ENCODE results near the gene ART3. TPM values are rescaled to one million over a fixed set of nuclear protein-coding genes. Genes with fewer than 3 reads are reported as not detected.

ART3 gene
- total and polyA plus RNA-seq, 3 experiments from 2014 or later: not detected

DNA sequence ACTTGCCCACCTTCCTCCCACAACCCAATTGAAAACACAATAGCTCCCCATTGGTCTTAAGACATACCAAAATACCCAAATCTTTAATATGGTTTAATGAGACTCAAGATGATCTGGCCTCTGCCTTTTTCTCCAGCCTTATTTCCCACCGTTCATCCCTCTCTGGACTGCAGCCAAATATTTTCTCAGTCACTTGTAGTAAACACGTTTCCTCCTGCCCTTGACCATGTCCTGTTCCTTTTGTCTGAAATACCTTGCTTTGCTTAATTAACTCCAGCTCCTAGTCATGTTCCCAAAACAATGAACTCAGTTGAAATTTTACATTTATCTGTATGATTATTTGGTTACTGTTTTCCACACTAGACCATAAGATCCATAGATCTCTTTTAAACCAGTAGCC is 82.1 kb downstream of the ART3 start:
- Mint-ChIP-seq H3K27me3 (peaks cover 0 to 3% of the 10 kb centered on the region in 2 donors), H3K27ac (peak overlapping the region in 1 of 8 donors; percentile 56), H3K9me3 (peaks cover 0 to 8% (median 5%) of the 10 kb centered on the region in 5 donors), H3K4me3 (no peak overlapping the region), H3K4me1 (no peaks in the 10 kb centered on the region), H3K36me3 (peaks cover 3 to 23% (median 7%) of the 10 kb centered on the region in 3 donors)
- ChIA-PET CTCF (no interaction called here), POLR2A (interaction anchor here (0.6 kb wide), 1 partner anchor 103 kb away, joined by 3 read pairs; no protein-coding TSS in a partner anchor)
- H3K27me3 ChIP-seq (ENCODE audit: insufficient read depth, low read length, poor library complexity, severe bottlenecking): no peaks in the 10 kb centered on the region
- no peaks in the 10 kb centered on the region for H3K36me3 ChIP-seq (ENCODE audit: insufficient read depth, low read length)
- H3K4me3 ChIP-seq (ENCODE audit: low read length): no peak overlapping the region
- H3K27ac ChIP-seq (ENCODE audit: low read depth, low read length): no peak overlapping the region
- H3K9me3 ChIP-seq (ENCODE audit: low read length): no peaks in the 10 kb centered on the region
- no peaks in the 10 kb centered on the region for H3K4me1 ChIP-seq (ENCODE audit: insufficient read depth, low read length)
- no peak for DNase-seq

DNA sequence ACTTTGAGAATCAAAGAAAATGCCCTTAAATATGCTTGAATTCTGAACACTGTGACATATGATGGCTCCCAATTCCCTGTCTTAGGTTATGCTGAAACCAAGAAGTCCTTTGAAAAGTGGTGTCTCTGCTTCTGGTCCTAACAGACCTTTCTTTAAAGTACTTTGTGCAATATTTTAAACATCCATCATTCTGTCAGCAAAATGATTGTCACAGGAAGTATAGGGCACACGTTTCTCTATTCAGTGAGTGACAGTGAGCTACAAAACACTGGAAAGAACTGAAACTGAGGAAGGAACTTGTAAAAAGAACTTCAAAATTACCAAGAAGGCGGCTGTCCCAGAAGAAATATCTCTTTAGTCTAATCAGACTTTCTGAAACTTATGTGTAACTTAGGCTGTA is 85.8 kb downstream of the ART3 start:
- no peak for DNase-seq
- H3K27me3 Mint-ChIP-seq: no peaks in the 10 kb centered on the region
- H3K4me3 Mint-ChIP-seq: no peak overlapping the region
- H3K27ac Mint-ChIP-seq: peak overlapping the region in 1 of 8 donors; percentile 73
- H3K9me3 ChIP-seq (ENCODE audit: low read length): no peaks in the 10 kb centered on the region
- H3K36me3 ChIP-seq (ENCODE audit: insufficient read depth, low read length): no peaks in the 10 kb centered on the region
- H3K36me3 Mint-ChIP-seq: peaks cover 0 to 51% (median 16%) of the 10 kb centered on the region in 3 donors
- H3K4me1 Mint-ChIP-seq: no peaks in the 10 kb centered on the region
- no peak overlapping the region for H3K27ac ChIP-seq (ENCODE audit: low read depth, low read length)
- POLR2A ChIA-PET: no interaction called here
- no peaks in the 10 kb centered on the region for H3K9me3 Mint-ChIP-seq
- CTCF ChIA-PET: interaction anchor here (1.3 kb wide), 1 partner anchor 19 kb away, joined by 3 read pairs; no protein-coding TSS in a partner anchor
- no peaks in the 10 kb centered on the region for H3K4me1 ChIP-seq (ENCODE audit: insufficient read depth, low read length)
- H3K4me3 ChIP-seq (ENCODE audit: low read length): no peak overlapping the region
- H3K27me3 ChIP-seq (ENCODE audit: insufficient read depth, low read length, poor library complexity, severe bottlenecking): no peaks in the 10 kb centered on the region

Other genes with a start within 250 kb of the ART3 start
- gene PPEF2, start 172.3 kb upstream of the ART3 start, total RNA-seq: under 1 TPM; 0.11 to 0.13 TPM
- not detected for gene PPEF2, start 172.3 kb upstream of the ART3 start, polyA plus RNA-seq
- gene NAAA, start 133.7 kb upstream of the ART3 start, total RNA-seq: 10 to 100 TPM; 47.9 to 51.5 TPM
- 104 TPM for gene NAAA, start 133.7 kb upstream of the ART3 start, polyA plus RNA-seq
- gene SDAD1, start 83.8 kb upstream of the ART3 start, total RNA-seq: 10 to 100 TPM; 72.7 to 80.6 TPM
- gene SDAD1, start 83.8 kb upstream of the ART3 start, polyA plus RNA-seq: 88.7 TPM
- 1 to 10 TPM; 1.5 to 1.8 TPM for gene CXCL9, start 67.2 kb upstream of the ART3 start, total RNA-seq
- not detected for gene CXCL9, start 67.2 kb upstream of the ART3 start, polyA plus RNA-seq
- gene CXCL10, start 51.2 kb upstream of the ART3 start, total RNA-seq: 1 to 10 TPM; 1.6 to 1.9 TPM
- gene CXCL10, start 51.2 kb upstream of the ART3 start, polyA plus RNA-seq: not detected
- gene CXCL11, start 38.6 kb upstream of the ART3 start, total RNA-seq: under 1 TPM in 1 of 2 experiments, not detected in 1; 0.18 TPM
- not detected for gene CXCL11, start 38.6 kb upstream of the ART3 start, polyA plus RNA-seq
- 10 to 100 TPM; 56.6 to 63.3 TPM for gene NUP54, start 73.7 kb downstream of the ART3 start, total RNA-seq
- gene NUP54, start 73.7 kb downstream of the ART3 start, polyA plus RNA-seq: 41.8 TPM
- gene SCARB2, start 139.1 kb downstream of the ART3 start, total RNA-seq: 1 to 10 TPM; 6.2 to 6.7 TPM
- 17.6 TPM for gene SCARB2, start 139.1 kb downstream of the ART3 start, polyA plus RNA-seq
- gene FAM47E, start 177.0 kb downstream of the ART3 start, total RNA-seq: not detected
- gene FAM47E, start 177.0 kb downstream of the ART3 start, polyA plus RNA-seq: not detected
- gene STBD1, start 232.0 kb downstream of the ART3 start, total RNA-seq: under 1 TPM in 1 of 2 experiments, not detected in 1; 0.26 TPM
- gene STBD1, start 232.0 kb downstream of the ART3 start, polyA plus RNA-seq: 1.8 TPM